Body of pancreas (tissue), 4 donors: ENCODE results near the gene QARS1.

Experiments used
- POLR2A ChIP-seq, 3 donors: fragments of 450-650 bp; IDR thresholded peaks; one replicate each; pipeline ENCODE4 v1.6.1; 2016; ENCODE audit warnings: antibody characterized with exemption in 3 of 3, mild to moderate bottlenecking in 2 of 3
- TF ChIP-seq, protein P1 (sequence below), 7 experiments: fragments of 450-650 bp in 4 of 7; fragments of 200-600 bp in 3 of 7; sonication (generic) in 3 of 7; IDR thresholded peaks; one replicate each; pipeline ENCODE4 v1.5.1; 2016 to 2019; ENCODE audit warnings: antibody characterized with exemption in 7 of 7

DNA sequence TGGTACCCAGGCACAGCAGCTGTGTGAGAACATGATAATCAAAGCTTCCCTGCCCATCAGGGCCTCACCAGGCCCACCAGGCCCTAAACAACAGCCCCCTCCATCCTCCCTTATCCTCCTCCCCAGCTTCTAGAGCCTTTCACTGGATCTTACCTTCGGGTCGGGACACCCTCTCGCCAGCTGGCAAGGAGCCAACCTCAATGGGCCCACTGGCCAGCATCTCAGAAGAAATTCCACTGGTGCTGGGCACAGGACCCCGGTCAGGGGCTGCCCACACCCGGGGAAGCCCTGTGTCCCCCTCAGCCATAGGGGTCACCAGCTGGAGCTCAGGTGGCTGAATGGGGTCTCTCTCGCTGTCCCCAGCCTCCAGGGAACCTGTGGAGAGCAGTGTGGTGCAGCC, 6.8 kb upstream of the QARS1 start:
- TF ChIP-seq, protein P1, sequence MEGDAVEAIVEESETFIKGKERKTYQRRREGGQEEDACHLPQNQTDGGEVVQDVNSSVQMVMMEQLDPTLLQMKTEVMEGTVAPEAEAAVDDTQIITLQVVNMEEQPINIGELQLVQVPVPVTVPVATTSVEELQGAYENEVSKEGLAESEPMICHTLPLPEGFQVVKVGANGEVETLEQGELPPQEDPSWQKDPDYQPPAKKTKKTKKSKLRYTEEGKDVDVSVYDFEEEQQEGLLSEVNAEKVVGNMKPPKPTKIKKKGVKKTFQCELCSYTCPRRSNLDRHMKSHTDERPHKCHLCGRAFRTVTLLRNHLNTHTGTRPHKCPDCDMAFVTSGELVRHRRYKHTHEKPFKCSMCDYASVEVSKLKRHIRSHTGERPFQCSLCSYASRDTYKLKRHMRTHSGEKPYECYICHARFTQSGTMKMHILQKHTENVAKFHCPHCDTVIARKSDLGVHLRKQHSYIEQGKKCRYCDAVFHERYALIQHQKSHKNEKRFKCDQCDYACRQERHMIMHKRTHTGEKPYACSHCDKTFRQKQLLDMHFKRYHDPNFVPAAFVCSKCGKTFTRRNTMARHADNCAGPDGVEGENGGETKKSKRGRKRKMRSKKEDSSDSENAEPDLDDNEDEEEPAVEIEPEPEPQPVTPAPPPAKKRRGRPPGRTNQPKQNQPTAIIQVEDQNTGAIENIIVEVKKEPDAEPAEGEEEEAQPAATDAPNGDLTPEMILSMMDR (IDR thresholded peaks at IDR 0.05) = no peak
- no peak for TF ChIP-seq POLR2A (IDR thresholded peaks at IDR 0.05)
